ENCODE measurements around the gene TMED4. TPM values are rescaled to one million over a fixed set of nuclear protein-coding genes. Genes with fewer than 3 reads are reported as not detected.

Gene TMED4
- total and polyA plus RNA-seq, 2 of the 13 experiments (the other 11 are each of a cell fraction or from before 2014, with no cell fraction given): 81.4 to 109 TPM

GRCh38 chr7:44606341-44607140 is 24.5 kb upstream of the TMED4 start, which contains the start of gene OGDH (continued):
- TF ChIP-seq ZNF12 (CRISPR knock-in tag; IDR thresholded peaks at IDR 0.05): 0 out of 2 replicates have a peak, but pooled peaks have one; percentile 31
- peak; percentile 79 for TF ChIP-seq KDM5B (CRISPR knock-in tag; IDR thresholded peaks at IDR 0.05; ENCODE audit: borderline replicate concordance)
- peak; percentile 89; the same call in 1 of the 2 replicates for TF ChIP-seq ZNF776 (CRISPR knock-in tag; IDR thresholded peaks at IDR 0.05)
- TF ChIP-seq ZNF468 (CRISPR knock-in tag; IDR thresholded peaks at IDR 0.05): 0 out of 2 replicates have a peak, but pooled peaks have one; percentile 87
- TF ChIP-seq NFKB2 (CRISPR knock-in tag; IDR thresholded peaks at IDR 0.05; ENCODE audit: borderline replicate concordance): 0 out of 2 replicates have a peak, but pooled peaks have one; percentile 74
- TF ChIP-seq ZNF33A (CRISPR knock-in tag; IDR thresholded peaks at IDR 0.05; ENCODE audit: borderline replicate concordance): peak; percentile 76; the same call in 1 of the 2 replicates
- TF ChIP-seq KLF13 (CRISPR knock-in tag; IDR thresholded peaks at IDR 0.05): no peak
- no peak for TF ChIP-seq ZNF598 (CRISPR knock-in tag; IDR thresholded peaks at IDR 0.05; ENCODE audit: borderline replicate concordance)
- peak; percentile 91 for TF ChIP-seq GABPB1 (CRISPR knock-in tag; IDR thresholded peaks at IDR 0.05)
- TF ChIP-seq FOXA1 (IDR thresholded peaks at IDR 0.05): no peak
- TF ChIP-seq FOXA1 (CRISPR knock-in tag; IDR thresholded peaks at IDR 0.05): peak; percentile 7; the same call in 1 of the 2 replicates
- peak; percentile 60 for TF ChIP-seq RXRA (CRISPR knock-in tag; IDR thresholded peaks at IDR 0.05)
- no peak for TF ChIP-seq ZMAT5 (CRISPR knock-in tag; IDR thresholded peaks at IDR 0.05; ENCODE audit: borderline replicate concordance, low read depth)
- peak; percentile 63 for TF ChIP-seq SALL1 (CRISPR knock-in tag; IDR thresholded peaks at IDR 0.05)
- TF ChIP-seq ZNF792 (CRISPR knock-in tag; IDR thresholded peaks at IDR 0.05): 0 out of 2 replicates have a peak, but pooled peaks have one; percentile 40
- no peak for TF ChIP-seq CENPX (CRISPR knock-in tag; IDR thresholded peaks at IDR 0.05)
- TF ChIP-seq ZNF569 (CRISPR knock-in tag; IDR thresholded peaks at IDR 0.05; ENCODE audit: borderline replicate concordance): no peak
- TF ChIP-seq ZNF567 (CRISPR knock-in tag; IDR thresholded peaks at IDR 0.05; ENCODE audit: borderline replicate concordance): peak; percentile 94; the same call in 1 of the 2 replicates
- TF ChIP-seq GLI4 (CRISPR knock-in tag; IDR thresholded peaks at IDR 0.05; ENCODE audit: borderline replicate concordance): no peak
- peak; percentile 58 for TF ChIP-seq TBL1XR1 (IDR thresholded peaks at IDR 0.05; ENCODE audit: borderline replicate concordance, low read length, partially characterized antibody)
- TF ChIP-seq ZNF773 (CRISPR knock-in tag; IDR thresholded peaks at IDR 0.05; ENCODE audit: borderline replicate concordance): 0 out of 2 replicates have a peak, but pooled peaks have one; percentile 71
- peak; percentile 88 for TF ChIP-seq USF2 (IDR thresholded peaks at IDR 0.05; ENCODE audit: low read depth, low read length)
- TF ChIP-seq USF2 (CRISPR knock-in tag; IDR thresholded peaks at IDR 0.05; ENCODE audit: borderline replicate concordance): peak; percentile 86
- peak; percentile 42; the same call in 1 of the 2 replicates for TF ChIP-seq NR2F2 (IDR thresholded peaks at IDR 0.05; ENCODE audit: borderline replicate concordance, low read depth)
- TF ChIP-seq E2F1 (CRISPR knock-in tag; IDR thresholded peaks at IDR 0.05): peak; percentile 50; the same call in 1 of the 2 replicates
- TF ChIP-seq ZNF879 (CRISPR knock-in tag; IDR thresholded peaks at IDR 0.05): peak; percentile 72
- 0 out of 2 replicates have a peak, but pooled peaks have one; percentile 34 for TF ChIP-seq HNF4A (CRISPR knock-in tag; IDR thresholded peaks at IDR 0.05)
- peak; percentile 4; the same call in 1 of the 2 replicates for TF ChIP-seq ZNF274 (CRISPR knock-in tag; IDR thresholded peaks at IDR 0.05)
